ENCODE measurements around the gene ZFHX2.

ZFHX2 gene

GRCh38 chr14:23518709-23519108, 32.9 kb downstream of the ZFHX2 start:
- DNase-seq = no peak

DNA sequence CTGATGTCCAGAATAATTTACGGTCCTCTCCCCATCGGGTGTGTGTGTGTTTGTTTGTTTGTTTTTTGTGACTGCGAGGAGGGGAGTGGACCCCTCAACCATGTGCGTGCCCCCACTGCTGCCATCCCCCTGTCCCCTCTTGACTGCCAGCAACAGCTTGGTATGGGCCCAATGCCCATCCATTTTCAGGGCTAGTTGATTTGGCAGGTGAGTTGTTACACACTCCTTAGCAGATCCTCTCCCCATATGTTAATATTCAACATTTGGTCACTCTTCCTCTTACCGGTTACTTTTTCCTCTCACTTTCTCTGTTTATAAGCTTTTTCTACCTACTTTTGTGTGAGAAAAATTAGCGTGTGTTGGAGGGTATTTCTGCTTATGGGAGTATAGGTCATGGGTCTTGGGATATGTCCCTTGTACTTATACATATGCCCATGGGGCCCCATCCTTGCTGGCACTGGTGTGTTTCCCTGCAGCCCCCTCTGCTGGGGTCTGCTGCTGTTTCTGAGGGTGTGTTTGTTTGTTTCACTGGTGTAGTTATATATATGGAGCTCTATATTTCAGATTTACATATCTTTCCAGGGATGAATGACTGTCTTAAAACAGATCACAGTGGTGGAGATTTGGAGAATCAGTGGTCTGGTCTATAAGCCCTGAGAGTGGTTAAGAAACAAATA, 33.8 kb downstream of the ZFHX2 start:
- no peak for DNase-seq

DNA sequence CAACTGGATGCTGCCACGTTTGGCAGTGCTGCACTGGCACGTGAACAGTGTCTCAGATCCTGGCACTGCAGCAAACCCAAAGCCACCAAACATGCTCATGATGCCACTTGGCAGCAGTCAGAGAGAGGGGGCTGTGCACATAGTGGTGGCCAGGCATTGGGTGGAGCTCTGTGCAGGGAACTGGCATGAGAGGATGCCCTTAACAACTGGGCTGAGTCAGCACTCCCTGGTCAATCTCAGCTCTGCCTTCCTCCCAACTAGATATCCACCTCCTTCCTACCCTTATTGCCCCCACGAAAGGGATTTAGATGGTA, 37.0 kb downstream of the ZFHX2 start:
- DNase-seq = no peak

DNA sequence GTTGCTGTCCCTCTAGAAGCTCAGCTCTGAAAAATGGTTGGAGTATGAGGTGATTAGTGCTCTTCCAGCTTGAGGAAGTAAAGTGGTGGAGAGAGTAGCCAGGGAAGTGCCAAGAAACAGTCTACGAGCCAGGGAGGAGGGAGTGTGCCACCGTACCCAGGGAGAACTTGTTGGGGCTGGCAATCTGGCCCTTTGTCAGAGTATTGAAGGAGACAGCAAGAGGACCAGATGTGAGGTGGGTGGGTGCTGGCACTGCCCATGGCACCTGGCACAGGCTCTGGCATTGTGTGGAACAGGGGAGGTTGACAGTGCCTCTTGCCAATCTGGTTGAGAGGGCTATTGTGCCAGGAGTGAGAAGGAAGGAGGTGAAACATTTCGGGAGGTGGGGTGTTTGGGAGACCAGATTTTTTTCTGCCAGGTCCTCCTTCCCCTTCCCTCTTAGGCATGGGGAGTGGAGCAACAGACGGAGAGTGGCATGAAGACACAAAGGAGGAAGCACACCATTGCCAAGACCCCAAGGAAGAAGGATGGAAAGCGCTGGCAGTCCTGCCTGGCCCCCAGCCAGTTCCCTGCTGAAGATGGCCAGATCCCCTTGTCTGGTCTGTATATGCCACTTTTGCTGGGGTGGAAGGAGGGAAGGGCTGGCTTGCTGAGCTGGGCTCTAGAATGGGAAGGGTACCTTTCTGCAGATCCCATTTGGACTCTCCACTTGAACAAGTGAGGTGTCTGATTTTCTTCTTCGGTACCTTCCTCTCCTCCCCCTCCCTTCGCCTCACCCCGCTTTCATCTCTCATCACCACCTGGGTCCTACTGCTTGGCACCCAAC, 37.5 kb downstream of the ZFHX2 start:
- DNase-seq = no peak

GRCh38 chr14:23513005-23513817, 38.4 kb downstream of the ZFHX2 start:
- DNase-seq = no peak

- peak; percentile 46 for DNase-seq
Measured at GRCh38 chr14:23512156-23512555, 39.4 kb downstream of the ZFHX2 start.

- no peak for DNase-seq
Measured at GRCh38 chr14:23494223-23494622, 57.3 kb downstream of the ZFHX2 start.

DNA sequence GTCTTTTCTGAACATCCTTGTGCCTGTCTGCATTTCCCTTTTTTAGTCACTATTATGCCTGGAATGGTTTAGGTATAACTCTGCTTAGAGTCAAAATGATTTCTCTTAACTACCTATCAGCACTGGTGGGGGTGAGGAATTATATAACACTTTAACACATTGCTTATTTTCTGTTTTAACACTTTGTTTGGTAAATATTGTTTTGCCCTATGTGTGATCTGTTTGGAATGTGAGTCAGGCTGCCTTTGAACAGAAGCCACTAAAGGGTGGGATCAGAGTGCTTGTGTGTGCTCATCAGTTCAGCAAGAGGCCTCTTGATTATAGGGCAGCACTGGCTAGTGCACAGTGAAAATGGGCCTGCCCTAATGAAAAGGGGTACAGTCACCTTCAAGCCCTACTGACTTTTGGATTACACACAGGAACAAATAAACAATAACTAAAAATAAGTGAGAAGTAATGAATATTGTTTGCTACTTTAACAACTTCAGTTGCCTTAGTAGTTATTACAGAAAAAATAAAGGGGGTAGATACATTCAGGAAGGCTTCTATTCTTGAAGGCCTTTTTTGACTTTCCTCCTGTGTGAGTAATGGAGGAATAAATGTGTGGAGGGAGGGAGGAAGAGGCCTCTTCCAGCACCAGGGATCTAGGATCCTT, 58.8 kb downstream of the ZFHX2 start:
- no peak for DNase-seq

GRCh38 chr14:23487216-23487615, 64.3 kb downstream of the ZFHX2 start:
- no peak for DNase-seq

DNA sequence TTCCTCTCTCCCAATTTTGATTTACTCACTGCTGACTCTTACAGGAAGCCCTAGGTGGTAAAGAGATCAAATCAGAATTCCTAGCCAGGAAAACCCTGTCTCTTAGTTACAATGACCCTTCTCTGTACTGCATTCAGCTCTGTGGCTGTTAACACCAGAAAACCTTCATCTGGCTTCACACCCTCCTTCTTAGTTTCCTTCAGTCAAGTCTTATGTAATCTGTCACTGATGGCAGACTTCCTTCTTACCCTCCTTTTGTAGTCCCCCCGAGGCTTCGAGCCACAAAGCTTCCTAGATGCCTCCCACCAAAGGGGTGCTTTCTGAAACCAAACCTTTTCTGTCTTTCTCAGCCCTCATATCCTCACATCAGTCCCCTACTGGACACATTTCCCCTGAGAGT, 65.5 kb downstream of the ZFHX2 start:
- no peak for DNase-seq

GRCh38 chr14:23485326-23485725, 66.2 kb downstream of the ZFHX2 start:
- no peak for DNase-seq

DNA sequence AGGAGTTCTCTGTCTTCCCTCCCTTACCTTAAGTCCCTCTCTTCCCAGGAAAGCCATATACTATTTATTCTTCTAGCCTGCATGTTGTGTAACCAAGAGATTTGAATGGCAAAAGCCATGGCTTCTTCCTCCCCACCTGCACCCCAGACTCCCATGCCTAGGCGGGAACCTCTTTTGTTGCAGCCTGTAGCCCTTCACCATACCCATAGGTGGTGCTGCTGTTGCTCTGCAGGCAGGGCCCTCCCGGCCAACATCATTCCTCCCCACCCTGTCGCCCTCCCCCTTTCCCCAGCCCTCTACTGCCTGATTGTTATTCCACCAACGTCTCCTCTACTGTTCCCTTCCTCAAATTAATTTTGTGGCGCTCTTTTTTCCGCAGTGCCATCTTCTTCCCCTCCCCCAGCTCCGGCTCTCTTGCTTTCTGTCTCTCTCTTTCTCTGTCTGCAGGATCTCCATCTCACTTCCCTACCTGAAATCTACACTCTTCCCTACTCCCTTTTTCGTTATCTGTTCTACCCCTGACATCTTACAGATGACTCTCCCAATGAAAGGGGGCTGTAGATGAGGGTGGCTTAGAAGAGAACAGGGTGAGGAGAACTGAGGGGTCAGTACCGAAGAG, 68.2 kb downstream of the ZFHX2 start:
- peak; percentile 65 for DNase-seq

GRCh38 chr14:23482823-23483148, 68.8 kb downstream of the ZFHX2 start:
- no peak for DNase-seq

DNA sequence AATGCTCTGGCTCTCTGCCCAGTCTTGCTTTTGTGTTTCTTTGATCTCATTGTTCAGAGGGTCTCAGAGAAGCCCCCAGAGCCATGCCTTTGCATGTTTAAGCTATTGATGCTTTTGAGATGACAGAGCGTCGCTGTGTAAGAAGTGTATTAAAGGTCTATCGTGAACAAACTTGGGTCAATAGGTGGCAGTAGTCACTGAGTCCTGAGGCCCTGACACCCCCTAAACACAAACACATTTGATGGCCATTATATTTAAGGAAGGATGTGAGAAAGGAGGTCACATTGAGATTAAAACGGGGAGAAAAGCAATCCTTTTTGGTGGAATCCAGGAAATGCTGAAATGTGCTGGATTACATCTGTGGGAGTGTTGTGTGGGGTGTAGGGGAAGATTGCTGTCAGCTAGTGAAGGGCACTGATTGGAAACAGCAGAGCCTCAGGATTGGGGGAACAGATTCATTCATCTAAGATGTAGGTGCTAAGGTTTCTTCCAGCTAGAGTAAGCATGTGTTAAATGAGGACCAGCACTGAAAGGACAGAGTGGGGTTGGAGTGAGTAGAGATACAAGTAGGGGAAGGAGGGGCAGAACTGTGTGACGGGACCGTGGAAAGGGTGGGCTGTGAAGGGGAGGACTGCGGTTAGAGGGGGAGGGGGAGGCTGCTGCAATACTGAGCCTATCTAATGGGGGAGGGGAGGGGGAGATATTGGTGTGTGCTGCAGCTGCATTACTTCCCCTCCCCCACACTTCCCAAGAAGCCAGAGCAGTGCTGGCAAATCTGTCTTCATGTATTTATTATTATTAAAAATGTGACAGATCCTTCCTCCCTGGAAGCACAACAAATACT, 69.4 kb downstream of the ZFHX2 start:
- peak; percentile 27 for DNase-seq

DNA sequence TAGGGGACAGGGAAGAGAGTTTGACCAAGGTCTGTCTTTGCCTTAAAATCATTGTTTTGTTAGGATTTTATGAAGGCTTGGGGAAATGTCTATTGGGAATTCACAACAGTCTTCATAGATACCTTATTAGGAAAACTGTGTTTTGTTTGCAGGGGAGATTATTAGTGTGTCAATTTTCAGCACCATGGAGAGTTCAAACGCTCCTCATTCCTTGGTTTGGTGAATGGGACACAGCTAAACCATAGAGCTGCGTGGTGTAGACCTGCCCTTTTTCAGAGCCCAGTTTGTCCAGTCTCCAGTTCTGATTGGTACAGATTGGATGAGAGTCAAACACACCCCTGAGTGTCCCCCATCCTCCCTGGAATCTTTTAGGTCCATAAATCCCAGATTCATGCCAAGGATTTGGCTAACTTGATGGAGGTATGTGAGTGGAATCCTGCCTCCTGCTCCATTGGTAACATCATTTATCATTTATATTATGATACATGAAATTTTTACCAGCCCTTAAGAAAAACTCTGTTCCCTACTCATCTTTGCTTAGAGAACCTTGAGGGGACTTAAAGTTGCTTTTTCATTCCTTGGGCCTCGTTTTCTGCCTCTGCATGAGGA, 70.1 kb downstream of the ZFHX2 start:
- peak; percentile 53 for DNase-seq

DNA sequence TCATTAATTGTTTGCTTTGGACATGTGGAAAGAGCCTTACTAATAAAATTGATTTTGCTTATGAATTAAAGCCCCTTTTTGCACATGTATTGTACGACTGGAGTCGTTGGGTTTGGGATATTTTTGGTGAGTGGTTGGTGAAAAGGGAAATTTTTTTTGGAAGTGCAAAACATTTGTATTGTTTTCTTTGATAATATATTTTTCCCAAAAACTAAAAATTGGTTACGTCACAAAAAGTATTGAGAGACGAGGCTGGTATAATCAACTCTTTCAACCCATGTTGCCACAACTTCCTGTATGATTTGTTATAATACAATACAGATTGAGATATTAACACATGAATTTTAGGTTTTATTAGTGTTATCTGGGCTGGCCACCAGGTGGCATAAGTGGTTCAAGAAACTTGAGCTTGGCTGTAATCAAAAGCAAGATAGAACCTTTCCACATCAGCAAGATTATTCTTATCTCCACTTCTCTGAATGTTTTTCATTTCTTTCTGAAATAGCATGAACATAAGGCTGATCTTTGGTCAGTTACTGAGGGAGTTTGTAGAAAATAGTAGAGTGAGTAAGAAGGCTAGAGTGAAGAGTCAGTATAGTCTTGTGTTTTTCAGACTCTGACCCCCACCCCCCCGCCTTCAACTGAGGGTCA, 73.3 kb downstream of the ZFHX2 start:
- peak; percentile 90 for DNase-seq

- DNase-seq = no peak
Measured at GRCh38 chr14:23470947-23471346, 80.6 kb downstream of the ZFHX2 start.
